OCI-LY3 (cell line): ENCODE results near the gene CACNA1C.

Experiments
- EZH2phosphoT487 ChIP-seq: fragments of 200-600 bp; shearing (Covaris generic); IDR thresholded peaks from 2 replicates; pipeline ENCODE4 v1.6.1; 2018; ENCODE audit warnings: antibody characterized with exemption, mixed run types, low read depth
- TF ChIP-seq, protein P1 (sequence below): fragments of 200-600, 300-600 bp; sonication (generic); IDR thresholded peaks from 2 replicates; pipeline ENCODE4 v1.5.1; 2014; ENCODE audit warnings: antibody characterized with exemption, low read length, low read depth

DNA sequence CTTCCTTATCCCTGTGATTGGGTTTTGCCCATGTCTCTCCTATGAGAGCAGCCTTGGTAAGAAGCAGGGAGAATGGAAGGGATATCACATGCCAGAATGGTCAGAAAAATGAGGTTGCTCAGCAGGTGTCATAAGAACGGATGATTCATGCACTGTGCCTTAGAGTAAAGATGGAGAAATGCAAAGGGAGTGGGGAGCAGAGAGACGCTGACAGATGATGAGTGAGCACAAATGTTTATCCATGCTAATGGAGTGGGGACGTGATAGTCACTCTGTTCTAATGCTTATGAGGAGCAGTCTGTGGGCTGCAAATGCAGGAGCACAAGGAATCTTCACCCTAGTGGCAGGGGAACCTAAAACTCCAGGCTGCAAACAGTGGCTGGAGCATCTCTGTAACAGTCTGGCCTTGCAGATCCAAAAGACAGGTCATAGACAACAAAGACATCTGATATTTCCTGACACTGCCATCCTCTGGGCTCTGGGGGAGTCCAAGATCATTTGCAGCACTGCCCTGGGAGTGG is 243.2 kb downstream of the CACNA1C start:
- TF ChIP-seq, protein P1, sequence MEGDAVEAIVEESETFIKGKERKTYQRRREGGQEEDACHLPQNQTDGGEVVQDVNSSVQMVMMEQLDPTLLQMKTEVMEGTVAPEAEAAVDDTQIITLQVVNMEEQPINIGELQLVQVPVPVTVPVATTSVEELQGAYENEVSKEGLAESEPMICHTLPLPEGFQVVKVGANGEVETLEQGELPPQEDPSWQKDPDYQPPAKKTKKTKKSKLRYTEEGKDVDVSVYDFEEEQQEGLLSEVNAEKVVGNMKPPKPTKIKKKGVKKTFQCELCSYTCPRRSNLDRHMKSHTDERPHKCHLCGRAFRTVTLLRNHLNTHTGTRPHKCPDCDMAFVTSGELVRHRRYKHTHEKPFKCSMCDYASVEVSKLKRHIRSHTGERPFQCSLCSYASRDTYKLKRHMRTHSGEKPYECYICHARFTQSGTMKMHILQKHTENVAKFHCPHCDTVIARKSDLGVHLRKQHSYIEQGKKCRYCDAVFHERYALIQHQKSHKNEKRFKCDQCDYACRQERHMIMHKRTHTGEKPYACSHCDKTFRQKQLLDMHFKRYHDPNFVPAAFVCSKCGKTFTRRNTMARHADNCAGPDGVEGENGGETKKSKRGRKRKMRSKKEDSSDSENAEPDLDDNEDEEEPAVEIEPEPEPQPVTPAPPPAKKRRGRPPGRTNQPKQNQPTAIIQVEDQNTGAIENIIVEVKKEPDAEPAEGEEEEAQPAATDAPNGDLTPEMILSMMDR = no peak
- no peak for TF ChIP-seq EZH2phosphoT487
